HG03354 (cell line): ENCODE results near the gene MAPK8IP3.
"Not testable (repeated sequence)": the region's sequence is repeated elsewhere in the genome, so short reads cannot be mapped to it uniquely, and the experiment has no call there.

ENCODE experiments used
- ATAC-seq: cut with Tn5 transposase; IDR thresholded peaks from one replicate; pipeline ENCODE4 v1.9.1; 2021; ENCODE audit warnings: mild to moderate bottlenecking; ENCODE audit not compliant: unreplicated experiment, poor library complexity, severe bottlenecking

The MAPK8IP3 gene

GRCh38 chr16:1790611-1791255, 84.7 kb downstream of the MAPK8IP3 start:
- no peak for ATAC-seq

GRCh38 chr16:1791256-1791942, 85.4 kb downstream of the MAPK8IP3 start:
- ATAC-seq, result no peak

DNA sequence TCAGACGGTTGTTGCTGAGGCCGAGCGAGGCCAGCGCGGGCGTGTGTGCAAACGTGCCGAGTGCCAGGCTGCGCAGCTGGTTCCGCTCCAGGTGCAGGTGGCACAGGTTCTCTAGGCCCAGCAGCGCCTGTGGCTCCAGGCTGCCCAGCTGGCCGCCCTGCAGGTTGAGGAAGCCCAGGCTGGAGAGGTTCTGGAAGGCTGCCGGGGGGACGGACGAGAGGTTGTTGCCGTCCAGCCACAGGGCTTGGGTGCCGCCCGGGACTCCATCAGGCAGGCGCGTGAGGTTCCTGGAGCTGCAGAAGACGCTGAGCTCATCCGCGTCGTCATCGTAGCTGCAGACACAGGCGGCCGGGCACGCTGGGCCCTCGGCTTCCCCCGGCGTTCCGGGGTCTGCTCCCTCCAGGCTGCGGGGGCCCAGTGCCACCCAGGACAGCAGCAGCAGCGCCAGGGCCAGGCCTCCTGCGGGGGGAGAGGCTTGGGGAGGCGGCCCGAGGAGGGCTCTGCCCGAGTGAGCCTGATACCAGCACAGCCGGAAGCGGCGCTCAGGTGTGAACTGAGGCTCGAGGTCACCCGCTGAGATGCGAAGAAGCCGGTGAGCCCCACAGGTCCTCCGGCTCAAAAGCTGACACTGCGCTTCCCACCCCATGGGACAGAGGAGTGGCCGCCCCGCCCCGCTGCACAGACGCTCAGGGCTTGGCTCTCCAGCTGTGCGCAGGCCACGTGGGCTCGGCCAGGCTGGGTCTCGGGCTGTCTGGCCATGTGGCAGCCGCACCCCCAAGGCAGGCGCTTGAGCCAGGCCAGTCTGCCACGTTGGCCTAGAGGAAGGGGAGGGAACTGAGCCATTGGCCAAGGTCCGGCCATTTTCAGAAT, 86.2 kb downstream of the MAPK8IP3 start:
- no peak for ATAC-seq

DNA sequence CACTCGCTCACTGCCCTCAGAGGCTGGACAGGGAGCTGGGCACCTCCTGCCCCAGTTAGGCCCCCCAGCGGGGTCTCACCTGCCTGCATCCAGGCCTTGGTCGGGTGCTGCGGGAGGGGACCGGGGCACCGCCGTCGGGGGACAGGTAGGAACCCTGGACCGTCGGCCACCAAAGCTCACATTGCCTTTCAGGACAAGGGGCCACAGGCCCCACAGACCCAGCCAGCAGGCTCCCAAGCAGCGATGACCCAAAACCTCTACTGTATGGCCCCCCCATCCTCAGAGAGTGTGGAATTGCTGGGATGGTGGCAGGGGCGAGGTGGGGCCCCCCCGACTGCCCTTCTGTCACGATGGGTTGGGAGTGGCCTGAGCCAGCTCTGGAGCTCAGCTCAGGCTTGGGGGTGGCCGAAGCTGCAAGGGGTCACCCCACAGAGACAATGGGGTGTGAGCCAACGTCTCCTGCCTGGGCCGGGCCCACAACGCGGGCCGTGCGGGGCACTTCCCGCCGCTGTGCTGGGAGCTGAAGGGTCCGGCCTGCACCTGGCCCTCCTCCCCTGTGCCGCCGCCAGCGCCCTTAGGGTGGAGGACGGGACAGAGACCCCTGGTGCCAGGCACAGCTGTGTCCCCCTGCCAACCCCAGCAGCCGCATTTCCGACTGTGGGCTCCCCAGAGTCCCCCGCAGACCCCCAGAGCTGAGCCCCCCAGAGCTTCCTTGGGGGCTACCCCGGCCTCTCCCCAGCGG, 87.0 kb downstream of the MAPK8IP3 start:
- no peak for ATAC-seq

DNA sequence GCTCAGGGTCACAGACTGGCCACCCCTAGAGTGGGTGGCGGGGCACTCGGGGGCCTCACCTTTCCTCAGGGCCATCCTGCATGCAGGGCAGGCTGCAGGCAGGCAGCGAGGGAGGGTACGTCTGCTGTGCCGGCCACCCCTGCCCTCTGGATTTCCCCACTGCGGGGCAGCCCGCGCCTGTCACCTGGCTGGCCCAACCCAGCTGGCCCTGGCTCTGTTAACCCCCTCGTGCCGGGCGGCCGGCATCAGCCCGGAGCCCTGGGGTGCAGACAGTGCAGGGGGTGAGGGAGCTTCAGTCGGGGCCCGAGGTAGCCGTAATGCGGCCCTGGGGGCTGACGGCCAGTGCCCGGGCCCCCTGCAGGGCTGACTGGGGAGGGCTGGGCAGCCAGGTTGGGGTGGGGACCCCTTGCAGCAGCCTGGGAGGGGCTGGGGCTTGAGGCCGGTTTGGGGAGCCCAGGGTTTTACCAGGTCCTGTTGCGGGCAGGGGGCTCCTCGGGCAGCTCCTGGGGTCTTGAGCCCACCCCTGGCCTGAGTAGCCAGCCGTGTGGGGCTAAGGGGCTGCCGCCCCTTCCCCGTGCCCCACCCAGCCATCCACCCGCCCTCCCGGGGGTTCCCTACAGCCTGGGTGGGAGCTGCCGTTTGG, 87.7 kb downstream of the MAPK8IP3 start, which contains the start of gene IGFALS:
TSS of gene IGFALS (minus strand) at position 128 of the 643 bp plus-strand sequence. CDS start at position 75, 53 bp downstream.
- no peak for ATAC-seq

DNA sequence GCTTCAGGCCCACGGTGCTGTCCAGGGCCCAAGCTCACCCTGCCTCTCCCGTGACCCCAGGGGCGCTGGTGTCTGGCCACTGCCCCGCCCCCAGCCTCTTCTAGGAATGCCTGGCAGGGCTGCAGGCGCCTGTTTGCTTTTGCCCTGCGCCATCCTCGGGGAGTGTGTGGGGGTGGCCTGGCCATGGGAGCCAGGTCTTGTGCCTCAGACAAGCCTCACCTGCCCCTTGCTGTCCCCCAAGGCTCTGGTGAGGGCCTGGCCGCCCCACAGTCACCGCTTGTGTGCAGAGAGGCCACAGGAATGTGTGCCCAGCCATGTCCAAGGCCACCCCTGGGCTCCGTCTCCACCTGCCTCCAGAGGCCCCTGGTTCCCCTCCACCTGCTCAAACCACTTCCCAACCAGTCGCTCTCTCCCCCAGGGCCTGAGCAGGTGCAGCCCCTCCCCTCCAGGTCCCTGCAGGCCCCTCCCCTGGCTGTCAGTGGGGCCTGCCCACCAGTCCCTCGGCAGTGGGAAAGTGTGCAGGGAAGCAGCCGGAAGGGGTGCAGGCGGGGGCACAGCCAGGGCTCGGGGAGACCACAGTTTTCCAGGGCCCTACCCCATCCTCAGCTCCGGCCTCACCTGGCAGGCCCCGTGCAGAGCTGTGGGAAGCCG, 88.4 kb downstream of the MAPK8IP3 start:
- ATAC-seq, result no peak

GRCh38 chr16:1794908-1795666, 89.1 kb downstream of the MAPK8IP3 start:
- ATAC-seq, result no peak

DNA sequence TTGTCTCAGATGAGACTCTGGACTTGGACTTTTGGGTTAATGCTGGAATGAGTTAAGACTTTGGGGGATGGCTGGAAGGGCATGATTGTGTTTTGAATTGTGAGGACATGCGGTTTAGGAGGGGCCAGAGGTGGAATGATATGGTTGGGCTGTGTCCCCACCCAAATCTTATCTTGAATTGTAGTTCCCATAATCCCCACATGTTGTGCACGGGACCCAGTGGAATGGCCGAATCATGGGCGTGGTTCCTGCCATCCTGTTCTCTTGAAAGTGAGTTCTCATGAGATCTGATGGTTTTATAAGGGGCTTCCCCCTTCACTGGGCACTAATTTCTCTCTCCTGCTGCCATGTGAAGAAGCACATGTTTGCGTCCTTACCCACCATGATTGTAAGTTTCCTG, 93.3 kb downstream of the MAPK8IP3 start:
- ATAC-seq, result not testable (repeated sequence)

DNA sequence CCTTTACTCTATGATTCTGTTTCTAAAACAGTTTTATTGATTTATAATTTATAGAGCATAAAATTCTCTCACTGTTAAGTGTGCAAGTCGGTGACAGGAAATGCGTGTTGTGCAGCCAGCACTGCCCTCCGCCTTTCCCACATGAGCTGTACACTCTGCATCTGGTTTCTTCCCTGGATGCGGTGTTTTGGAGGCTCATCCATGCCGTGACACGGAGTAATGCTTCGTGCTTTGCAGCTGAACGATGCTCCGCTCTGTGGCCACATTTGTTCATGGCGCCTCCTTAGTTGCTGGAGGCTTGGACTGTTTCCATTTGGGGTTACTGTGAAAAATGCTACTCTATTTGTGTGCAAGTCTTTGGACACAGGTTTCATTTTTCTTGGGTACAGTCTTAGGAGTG, 94.7 kb downstream of the MAPK8IP3 start:
- no peak for ATAC-seq

DNA sequence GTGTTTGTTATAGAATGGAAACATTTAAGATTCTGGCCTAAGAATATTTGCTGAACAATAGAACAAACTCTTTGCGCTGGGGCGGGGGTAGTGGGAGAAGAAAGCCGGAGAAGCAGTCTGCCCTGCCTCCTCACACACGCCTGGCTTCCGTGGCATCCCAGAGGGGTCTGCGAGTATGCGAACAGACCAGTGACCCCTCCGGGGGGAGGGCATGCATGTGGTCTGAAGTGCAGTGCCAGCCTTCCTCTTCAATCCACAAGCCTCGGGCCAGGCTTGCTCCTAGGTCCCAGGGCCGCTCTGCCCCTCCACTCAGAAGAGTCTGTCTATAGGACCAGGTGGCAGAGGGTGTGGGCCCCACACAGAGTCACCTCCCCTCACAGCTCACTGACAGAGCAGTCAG, 101.6 kb downstream of the MAPK8IP3 start:
- no peak for ATAC-seq

DNA sequence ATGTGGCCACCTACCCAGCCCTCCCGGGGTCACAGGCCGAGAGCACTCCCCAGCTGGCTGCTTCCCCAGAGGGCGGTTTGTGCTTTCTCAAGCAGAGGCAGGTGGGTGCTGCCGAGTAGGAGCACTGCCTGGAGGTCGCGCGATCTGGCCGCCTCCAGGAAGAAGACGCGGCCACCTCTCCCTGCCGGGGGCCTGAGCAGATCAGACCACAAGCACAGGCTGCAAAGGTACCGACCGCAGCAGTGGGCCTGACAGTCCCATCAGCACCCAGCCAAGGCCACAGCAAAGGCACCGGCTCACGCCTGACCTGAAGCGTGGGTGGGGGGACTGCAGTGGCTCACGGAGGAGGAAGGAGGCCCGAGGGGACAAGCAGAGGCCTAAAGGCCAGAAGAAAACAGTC, 102.7 kb downstream of the MAPK8IP3 start:
- no peak for ATAC-seq

DNA sequence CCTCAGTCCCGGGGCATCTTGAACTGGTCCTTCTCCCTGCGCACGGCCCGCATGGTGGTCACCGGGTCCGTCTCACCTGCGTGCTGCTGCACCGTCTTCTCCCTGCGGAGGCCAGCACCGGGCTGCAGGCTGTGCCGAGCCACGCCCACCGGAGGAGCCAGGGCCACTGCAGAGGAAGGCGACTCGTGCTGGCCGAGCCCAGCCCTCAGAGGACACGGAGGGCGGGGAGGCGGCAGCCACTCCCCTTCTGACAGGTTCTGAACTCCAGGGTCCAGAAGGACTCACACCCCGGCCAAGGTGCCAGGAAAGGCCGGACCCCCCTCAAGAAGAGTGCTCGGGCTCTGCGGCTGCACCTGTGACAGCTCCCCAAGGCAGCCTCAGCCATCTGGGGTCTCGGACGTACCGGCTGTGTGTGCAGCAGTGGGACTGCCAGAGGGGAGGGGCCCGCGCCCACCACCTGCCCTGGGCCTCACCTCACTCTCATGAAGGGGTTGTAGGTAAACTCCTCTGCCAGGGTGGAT, 103.3 kb downstream of the MAPK8IP3 start:
- no peak for ATAC-seq

DNA sequence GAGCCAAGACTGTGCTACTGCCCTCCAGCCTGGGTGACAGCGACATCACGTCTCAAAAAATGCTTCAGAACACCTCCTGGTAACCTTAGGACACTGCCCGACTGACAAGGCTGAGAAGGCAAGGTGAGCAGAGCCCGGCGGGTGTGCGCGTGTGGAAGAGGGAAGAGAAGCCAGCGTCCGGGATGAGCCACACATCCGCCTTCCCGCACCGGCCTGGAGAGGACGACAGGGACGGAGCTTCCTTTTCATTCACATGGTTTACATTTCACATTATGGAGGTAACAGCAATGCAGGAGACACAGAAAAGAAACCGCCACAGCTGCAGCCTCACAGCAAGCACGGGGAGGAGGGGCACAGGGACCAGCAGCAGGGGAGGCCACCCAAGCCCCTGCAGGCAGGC, 104.1 kb downstream of the MAPK8IP3 start:
- ATAC-seq, result no peak

DNA sequence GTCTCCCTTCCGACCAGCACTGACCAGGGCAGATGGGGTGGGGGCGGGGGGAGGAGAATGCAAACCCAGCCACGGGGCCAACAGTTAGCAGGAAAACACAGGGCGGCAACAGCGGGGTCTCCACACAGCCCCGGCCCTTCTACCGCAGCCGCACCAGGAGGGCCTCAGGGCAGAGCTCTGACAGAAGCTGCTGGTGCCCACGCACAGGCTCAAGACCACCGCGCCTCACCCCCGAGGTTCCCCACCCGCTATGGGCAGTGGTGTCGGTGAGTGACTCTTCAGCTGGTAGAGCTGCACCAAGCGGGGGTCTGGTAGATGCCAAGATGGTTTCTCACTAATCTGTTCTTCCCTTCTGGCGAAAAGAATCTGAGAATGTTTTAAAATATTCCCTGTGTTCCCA, 104.5 kb downstream of the MAPK8IP3 start:
- ATAC-seq, result no peak

DNA sequence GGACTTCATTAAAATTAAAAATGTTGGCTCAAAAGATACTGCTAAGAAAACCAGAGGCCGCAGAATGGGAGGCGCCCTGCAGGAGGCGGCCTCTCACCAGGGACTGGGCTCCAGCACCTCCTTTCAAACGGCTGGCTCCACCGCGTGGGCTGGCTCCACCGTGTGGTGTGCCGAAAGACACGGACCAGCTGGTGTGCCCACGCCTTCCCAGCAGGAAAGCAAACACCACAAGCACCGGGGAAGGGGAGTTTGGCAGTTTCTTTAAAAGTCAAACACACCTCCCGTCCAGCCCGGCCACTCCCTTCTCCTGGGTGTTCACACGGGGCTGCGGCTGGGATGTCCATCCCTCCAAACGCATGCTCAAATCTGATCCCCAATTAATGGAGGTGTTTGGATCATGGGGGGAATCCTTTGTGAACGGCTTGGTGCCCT, 106.8 kb downstream of the MAPK8IP3 start:
- no peak for ATAC-seq

DNA sequence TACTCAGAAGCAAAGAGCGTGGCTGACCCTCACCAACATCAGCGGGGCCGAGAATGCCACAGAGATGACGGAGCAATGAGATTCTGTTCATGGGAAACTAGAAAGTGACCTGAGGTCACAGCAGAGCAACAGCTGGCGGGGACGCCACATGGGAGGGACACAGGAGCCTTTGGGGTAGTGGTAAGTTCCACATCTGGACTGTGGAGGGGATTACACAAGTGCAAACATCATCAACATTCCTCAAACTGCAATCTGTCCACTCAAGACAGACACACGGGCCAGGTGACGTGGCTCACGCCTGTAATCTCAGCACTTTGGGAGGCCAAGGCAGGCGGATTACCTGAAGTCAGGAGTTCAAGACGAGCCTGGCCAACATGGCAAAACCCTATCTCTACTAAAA, 109.5 kb downstream of the MAPK8IP3 start:
- ATAC-seq, result no peak

- ATAC-seq, result no peak
These were observed 110.6 kb downstream of the MAPK8IP3 start for GRCh38 chr16:1816396-1817275.
